ENCODE measurements around the gene MBOAT1.
"Not testable (repeated sequence)": the region's sequence is repeated elsewhere in the genome, so short reads cannot be mapped to it uniquely, and the experiment has no call there.

The MBOAT1 gene

DNA sequence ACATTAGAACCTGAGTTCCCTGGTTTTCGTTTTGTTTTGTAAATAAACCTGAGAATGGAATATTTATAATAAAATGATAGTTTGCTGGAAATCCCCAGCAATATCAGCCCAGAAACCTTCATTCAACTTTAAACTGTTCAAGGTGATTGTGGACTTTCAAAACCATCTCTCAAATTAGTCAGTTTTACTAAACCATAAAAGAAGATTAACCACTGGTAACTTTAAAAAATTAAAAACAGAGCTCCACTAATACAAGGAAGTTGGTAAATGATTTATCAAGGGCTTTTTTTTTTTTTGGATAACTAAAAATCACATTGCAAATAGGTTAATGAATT, 10.0 kb downstream of the MBOAT1 start:
- no peak for DNase-seq

DNA sequence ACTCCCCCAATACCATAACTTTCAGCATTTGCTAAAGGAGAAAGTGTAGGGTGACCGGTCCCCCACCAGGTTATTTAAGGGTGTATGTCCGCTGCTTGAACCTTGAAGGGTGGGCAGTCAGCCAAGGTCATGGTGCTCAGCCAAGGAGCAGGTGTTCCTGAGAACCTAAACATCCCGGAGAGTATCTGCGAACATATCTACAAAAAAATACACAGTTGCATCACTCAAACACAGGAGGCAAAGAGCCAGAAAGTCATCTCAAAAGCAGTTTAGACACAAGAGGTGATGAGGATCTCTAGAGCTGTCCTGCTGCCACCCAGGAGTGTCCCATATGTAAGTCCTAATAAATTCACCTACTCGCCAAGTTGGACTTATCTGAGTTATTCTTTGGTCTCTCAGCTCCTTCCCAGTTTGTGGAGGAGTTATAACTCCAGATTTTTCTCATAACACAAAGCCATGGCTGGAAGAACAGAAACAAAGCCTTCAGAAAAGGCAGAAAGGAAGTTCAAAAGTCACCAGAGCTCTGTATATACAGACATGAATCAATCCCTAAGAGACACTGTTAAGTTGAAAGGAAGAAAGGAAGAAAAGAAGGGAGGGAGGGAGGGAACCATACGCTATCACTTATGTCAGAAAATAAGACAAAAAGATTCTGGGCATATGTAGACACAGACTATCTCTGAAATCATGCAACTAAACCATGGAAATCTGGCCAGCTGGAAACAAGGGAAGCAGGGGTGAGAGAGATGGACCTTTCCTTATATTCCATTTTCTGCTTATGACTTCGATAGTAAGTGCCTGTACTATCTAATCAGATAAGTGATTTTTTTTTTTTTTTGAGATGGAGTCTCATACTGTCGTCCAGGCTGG, 11.3 kb downstream of the MBOAT1 start:
- DNase-seq: no peak

- DNase-seq: no peak
These were observed 13.5 kb downstream of the MBOAT1 start for GRCh38 chr6:20198775-20199174.

DNA sequence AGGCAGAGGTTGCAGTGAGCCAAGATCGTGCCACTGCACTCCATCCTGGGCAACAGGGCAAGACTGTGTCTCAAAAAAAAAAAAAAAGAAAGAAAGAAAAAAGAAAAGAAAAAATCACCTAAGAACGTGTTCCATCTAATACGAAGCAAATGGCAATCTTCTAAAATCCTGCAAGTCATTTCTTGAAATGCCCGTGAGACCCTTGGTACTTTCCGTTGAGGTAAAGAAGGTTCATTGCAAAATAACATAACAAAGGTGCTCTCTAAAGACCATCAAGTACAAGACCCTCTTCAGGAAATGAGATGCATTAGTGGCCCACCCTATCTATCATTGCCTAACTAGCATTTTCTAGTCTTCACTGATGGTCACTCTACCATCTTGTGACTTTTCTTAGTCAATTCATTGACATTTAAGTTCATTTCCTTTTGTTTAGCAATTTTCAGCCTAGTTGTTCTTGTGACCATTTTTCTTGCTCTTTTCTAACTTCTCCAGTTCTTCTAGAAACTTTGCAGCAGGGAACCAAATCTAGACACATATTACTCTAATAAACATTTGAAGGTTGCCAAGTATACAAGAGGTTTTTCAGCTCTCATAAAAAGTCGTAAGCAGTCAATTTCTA, 14.0 kb downstream of the MBOAT1 start:
- DNase-seq: no peak

- no peak for DNase-seq
These were observed 15.0 kb downstream of the MBOAT1 start for GRCh38 chr6:20197251-20197650.

DNA sequence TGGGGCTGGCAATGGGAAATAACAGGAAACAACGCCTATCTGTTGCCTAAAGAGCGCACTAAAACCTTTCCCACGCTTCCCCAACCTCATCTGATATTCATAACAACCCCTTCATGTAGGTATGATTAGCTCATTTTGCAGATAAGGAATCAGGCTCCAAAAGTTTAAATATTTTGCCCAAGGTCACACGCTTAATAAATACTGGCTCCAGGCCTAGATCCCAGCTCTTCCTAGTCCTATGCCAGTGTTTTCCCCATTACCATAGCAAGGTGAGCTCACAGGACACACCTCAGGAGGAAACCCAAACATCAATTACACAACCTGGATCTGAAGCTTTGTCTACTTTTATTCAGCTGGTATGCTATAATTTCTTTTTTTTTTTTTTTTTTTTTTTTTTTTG, 19.6 kb downstream of the MBOAT1 start:
- no peak for DNase-seq

GRCh38 chr6:20191992-20192391, 20.3 kb downstream of the MBOAT1 start:
- DNase-seq: no peak

GRCh38 chr6:20188630-20189075, 23.6 kb downstream of the MBOAT1 start:
- DNase-seq: no peak

DNA sequence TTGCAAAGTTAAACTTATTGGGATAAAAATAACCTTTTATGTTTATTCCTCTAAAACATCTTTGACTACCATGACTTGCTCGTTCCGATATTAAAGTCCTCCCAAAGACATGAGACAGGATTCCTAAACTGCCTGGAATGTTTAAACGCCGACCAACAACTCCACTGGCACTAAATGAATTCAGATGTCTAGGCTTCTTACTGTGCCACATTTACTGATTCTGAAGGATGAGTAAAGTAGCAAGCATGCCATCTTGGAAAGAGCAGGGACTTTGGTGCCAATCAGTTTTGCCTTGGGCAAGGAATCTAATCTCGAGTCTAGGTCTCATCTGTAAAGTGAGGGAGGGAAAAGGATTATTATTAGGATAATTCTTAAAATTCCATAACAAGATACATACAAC, 25.3 kb downstream of the MBOAT1 start:
- DNase-seq: no peak

- no peak for DNase-seq
These were observed 28.6 kb downstream of the MBOAT1 start for GRCh38 chr6:20183706-20184105.

DNA sequence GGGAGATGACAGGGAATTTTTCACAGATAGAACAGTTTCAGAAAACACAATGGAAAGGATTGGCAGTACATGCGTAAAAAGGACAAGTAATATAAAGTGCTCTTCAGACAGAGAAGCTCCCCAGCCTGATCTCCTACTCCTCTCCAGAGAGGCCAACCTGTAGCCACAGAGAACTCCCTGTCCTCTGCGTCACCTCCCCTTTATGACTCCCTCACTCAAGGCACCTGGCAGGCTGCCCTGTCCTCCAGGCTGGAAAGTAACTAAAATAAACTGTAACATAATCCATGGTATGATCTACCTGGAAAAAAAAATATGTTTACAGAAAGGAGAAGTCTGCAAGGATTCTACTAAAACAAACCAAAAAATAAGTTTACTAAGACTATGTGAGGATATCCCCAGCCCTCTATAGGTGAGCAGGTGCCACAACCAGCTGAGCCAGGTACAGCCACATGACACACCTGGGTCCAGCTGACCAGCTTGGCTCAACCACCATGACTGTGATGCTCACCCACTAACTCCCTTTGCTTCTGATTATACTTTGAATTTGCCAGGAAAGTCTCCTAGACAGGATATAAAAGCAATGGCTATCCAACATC, 29.2 kb downstream of the MBOAT1 start:
- DNase-seq: no peak

- no peak for DNase-seq
These were observed 30.2 kb downstream of the MBOAT1 start for GRCh38 chr6:20182069-20182468.

DNA sequence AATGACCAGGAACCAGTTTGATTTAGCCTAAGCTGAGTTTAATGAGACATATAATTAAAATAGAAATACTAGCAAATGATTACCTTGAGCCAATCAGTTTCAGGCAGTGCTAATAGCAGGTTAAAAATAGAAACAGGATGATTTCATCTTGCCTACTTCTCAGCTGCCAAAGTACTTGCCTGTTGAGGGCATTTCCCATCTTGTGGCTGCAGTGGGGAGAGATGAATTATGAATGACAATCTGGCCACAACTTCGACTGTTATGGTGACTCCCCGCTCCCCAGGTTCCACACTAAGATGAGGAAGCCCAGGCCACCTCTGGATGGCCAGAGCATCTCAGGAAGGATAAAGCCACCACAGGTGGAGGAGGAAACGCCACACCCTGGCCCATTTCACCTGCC, 31.3 kb downstream of the MBOAT1 start:
- DNase-seq: no peak

GRCh38 chr6:20179287-20180045, 32.8 kb downstream of the MBOAT1 start:
- not testable (repeated sequence) for DNase-seq

DNA sequence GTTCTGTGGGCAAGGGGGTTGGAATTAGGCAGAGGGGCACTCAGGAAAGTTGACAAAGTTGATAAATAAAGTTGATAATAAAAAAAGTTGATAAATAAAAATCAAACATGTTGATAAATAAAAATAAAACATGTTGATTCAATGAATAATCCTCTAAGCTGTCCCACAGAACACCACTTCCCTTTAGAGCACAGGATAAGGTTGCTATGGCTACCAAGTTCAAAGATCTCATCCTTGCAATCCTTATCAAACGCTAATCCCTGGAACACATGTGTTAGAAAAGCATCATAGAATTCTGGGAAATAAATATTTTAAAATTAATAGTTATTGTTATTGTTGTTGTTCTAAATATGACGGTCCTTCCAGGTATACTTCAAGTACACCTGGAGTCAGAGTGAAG, 33.9 kb downstream of the MBOAT1 start:
- no peak for DNase-seq

- DNase-seq: no peak
These were observed 36.4 kb downstream of the MBOAT1 start for GRCh38 chr6:20175810-20176410.

DNA sequence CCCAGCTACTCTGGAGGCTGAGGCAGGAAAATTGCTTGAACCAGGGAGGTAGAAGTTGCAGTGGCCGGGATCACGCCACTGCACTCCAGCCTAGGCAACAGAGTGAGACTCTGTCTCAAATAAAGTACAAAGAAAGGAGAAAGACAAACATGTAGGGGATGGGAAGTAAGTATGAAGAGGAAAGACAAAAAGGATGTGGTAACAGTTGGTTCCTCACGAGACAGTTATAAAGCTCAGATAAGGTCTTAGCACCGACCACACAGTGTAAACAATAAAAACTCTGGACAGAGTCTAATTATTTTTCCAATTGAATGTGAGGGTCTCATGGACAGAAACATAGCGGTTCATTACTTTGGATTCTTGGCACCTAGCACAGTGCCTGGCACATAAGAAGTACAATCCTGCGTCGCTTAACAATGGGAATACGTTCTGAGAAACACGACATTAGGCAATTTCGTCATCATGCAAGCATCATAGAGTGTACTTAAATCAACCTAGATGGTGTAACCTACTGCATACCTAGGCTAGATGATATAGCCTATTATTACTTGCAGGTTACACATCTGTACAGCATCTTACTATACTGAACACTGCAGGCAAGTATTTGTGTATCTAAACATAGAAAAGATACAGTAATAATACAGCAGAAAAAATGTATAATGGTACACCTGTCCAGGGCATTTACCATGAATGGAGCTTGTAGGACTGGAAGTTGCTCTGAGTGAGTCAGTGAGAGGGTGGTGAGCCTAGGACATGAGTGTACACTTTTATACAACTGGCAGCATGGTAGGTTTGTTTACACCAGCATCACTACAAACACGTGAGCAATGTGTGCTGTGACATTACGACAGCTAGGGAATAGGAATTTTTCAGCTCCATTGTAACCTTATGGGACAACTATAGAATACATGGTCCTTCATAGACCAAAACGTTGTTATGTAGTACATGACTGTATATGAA, 38.2 kb downstream of the MBOAT1 start:
- DNase-seq: no peak

DNA sequence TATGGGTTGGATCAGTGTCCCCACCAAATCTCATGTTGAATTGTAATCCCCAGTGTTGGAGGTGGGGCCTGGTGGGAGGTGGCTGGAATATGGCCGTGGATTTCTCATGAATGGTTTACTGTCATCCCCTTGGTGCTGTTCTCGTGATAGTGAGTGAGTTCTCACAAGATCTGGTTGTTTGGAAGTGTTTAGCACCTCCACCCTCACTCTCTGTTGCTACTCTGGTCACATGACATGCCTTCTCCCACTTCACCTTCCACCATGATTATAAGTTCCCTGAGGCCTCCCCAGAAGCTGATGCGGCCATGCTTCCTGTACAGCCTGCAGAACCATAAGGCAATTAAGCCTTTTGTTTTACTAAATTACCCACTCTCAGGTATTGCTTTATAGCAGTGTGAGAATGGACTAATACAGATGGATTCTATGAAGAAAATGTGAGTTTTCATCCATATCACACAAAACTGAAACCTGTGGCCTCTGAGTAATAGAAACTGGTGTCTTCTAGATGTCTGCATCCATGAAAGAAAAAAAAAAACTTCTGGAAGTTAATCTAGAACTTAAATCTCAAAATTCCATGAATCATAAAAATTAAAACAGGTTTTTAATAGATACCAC, 39.3 kb downstream of the MBOAT1 start:
- no peak for DNase-seq

GRCh38 chr6:20170455-20171148, 41.7 kb downstream of the MBOAT1 start:
- DNase-seq: no peak

- DNase-seq: no peak
These were observed 42.5 kb downstream of the MBOAT1 start for GRCh38 chr6:20169786-20170185.

DNA sequence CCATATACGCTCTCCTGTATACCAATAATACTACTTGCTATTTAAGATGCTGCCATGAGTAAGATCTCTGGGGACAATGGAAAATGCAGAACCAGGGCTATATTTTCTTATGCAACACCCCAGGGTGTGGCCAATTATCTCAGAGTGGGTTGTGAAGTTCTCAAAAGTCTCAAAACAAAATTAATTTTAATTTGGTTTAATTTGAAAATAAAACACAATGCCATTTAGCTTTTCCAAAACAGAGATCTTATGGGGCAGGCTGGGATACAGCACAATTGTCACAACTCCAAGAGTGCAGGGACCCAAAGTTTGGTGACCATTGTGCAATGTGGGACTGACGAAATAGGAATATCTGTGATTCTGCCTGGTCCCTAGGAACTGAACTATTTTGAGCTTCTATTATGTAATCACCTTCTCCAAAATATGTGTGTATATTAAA, 43.1 kb downstream of the MBOAT1 start:
- no peak for DNase-seq

All from activated CD8-positive, alpha-beta memory T cell treated with anti-CD3 and anti-CD28 coated beads, Interleukin-2, amount 50 U/mL, for 48 hours (primary cell).